ENCODE results near the gene GPR87. TPM values are rescaled to one million over a fixed set of nuclear protein-coding genes. Genes with fewer than 3 reads are reported as not detected.

The GPR87 gene
- total RNA-seq, 1 donor from 2014 or later: not detected

DNA sequence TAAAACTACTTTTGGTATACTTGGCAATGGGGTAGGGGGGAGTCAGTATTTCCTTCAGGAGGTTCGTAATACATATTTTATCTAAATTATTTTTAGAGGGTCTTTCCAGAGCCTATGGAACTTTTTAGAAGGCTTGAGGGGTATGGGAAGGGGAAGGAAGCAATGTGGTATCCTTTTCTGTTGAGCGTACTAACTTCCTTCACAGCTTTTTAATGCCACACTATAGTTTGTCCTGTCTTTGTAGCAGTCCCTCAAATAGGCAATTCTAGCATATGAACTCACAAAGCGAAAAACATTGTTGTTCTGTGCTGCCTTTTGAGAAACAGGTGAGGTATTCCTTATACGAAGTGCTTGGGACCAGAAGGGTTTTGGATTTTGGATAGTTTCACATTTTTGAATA lies 35.0 kb upstream of the GPR87 start:
- H3K4me3 Mint-ChIP-seq (ENCODE audit: unreplicated experiment): no peak overlapping the region

DNA sequence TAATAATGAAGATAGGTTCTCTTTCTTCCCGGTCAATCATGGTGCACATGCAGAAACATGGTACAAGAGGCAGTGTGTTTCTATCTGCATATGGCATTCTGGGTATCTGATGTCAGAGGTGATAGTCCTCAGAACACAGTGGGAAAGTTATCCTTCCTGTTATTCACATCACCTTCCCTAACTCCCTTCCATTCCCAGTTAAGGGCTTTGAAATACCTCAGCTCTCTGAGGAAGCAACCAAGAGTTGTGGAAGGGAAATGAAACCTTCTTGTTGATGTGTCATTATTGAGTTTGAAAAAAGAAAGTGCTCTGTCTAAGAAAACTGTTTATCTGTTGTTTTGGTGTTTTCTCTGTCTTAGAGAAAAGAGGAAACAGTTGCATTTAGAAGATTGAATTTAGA lies 34.6 kb upstream of the GPR87 start:
- TF ChIP-seq, protein P1, sequence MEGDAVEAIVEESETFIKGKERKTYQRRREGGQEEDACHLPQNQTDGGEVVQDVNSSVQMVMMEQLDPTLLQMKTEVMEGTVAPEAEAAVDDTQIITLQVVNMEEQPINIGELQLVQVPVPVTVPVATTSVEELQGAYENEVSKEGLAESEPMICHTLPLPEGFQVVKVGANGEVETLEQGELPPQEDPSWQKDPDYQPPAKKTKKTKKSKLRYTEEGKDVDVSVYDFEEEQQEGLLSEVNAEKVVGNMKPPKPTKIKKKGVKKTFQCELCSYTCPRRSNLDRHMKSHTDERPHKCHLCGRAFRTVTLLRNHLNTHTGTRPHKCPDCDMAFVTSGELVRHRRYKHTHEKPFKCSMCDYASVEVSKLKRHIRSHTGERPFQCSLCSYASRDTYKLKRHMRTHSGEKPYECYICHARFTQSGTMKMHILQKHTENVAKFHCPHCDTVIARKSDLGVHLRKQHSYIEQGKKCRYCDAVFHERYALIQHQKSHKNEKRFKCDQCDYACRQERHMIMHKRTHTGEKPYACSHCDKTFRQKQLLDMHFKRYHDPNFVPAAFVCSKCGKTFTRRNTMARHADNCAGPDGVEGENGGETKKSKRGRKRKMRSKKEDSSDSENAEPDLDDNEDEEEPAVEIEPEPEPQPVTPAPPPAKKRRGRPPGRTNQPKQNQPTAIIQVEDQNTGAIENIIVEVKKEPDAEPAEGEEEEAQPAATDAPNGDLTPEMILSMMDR (IDR thresholded peaks at IDR 0.05; ENCODE audit: partially characterized antibody, unreplicated experiment): no peak
- Mint-ChIP-seq H3K9me3 (ENCODE audit: unreplicated experiment) (peaks cover 2% of the 10 kb centered on the region), H3K36me3 (ENCODE audit: unreplicated experiment) (no peaks in the 10 kb centered on the region), H3K4me1 (ENCODE audit: low read depth, unreplicated experiment) (no peaks in the 10 kb centered on the region), H3K27me3 (ENCODE audit: unreplicated experiment) (no peaks in the 10 kb centered on the region), H3K27ac (ENCODE audit: unreplicated experiment) (no peak overlapping the region), H3K4me3 (ENCODE audit: unreplicated experiment) (no peak overlapping the region)
- DNase-seq: no peak

More for the DNA sequence above, 35.0 kb upstream of the GPR87 start:
- TF ChIP-seq, protein P1 (IDR thresholded peaks at IDR 0.05; ENCODE audit: partially characterized antibody, unreplicated experiment): no peak
- Mint-ChIP-seq H3K27ac (ENCODE audit: unreplicated experiment) (no peak overlapping the region), H3K27me3 (ENCODE audit: unreplicated experiment) (no peaks in the 10 kb centered on the region), H3K36me3 (ENCODE audit: unreplicated experiment) (no peaks in the 10 kb centered on the region), H3K4me1 (ENCODE audit: low read depth, unreplicated experiment) (no peaks in the 10 kb centered on the region), H3K9me3 (ENCODE audit: unreplicated experiment) (peaks cover 2% of the 10 kb centered on the region)
- no peak for DNase-seq

DNA sequence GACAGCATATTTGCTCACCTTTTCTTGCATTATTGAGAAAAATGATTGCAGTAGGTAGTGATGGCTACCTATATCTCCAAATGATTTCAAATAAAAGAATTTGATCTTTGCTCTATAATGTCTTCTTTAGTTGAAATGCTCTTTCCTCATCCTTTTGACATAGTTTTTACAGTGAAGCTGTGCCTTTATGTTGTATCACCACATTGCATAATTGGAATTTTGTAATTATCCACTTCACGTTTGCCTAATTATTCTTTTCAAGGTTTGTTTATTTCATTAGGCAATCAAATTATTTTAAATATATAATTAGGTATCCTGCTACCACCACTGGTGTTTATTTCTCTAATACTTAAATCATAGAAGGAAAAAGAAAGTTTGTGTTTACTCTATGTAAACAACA lies 34.0 kb upstream of the GPR87 start:
- TF ChIP-seq, protein P1 (IDR thresholded peaks at IDR 0.05; ENCODE audit: partially characterized antibody, unreplicated experiment): no peak
- Mint-ChIP-seq H3K4me1 (ENCODE audit: low read depth, unreplicated experiment) (no peaks in the 10 kb centered on the region), H3K9me3 (ENCODE audit: unreplicated experiment) (peaks cover 2% of the 10 kb centered on the region), H3K27me3 (ENCODE audit: unreplicated experiment) (no peaks in the 10 kb centered on the region), H3K36me3 (ENCODE audit: unreplicated experiment) (no peaks in the 10 kb centered on the region), H3K27ac (ENCODE audit: unreplicated experiment) (no peak overlapping the region), H3K4me3 (ENCODE audit: unreplicated experiment) (no peak overlapping the region)
- DNase-seq: no peak

DNA sequence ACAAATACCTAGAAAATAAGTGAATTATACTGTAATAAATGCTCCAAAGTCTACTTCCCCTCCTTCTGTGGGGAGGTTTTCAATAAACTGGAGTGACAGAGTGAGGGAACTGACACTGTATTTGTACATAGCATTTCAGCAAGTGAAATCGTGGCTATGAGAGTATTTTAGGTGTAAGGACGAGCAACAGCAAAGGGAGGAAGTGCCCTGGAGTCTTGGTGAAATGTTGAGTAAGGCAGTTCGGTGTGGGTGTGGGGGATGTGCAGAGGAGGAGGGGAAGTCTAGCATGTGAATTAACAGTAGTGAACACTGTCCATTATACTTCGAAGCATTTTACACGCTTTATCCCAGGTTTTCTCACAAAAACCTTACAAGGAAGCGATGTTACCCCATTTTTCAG lies 30.8 kb upstream of the GPR87 start:
- DNase-seq: no peak
- H3K27me3 Mint-ChIP-seq (ENCODE audit: unreplicated experiment): no peaks in the 10 kb centered on the region
- TF ChIP-seq, protein P1 (IDR thresholded peaks at IDR 0.05; ENCODE audit: partially characterized antibody, unreplicated experiment): no peak
- no peak overlapping the region for H3K4me3 Mint-ChIP-seq (ENCODE audit: unreplicated experiment)
- peaks cover 2% of the 10 kb centered on the region for H3K9me3 Mint-ChIP-seq (ENCODE audit: unreplicated experiment)
- H3K27ac Mint-ChIP-seq (ENCODE audit: unreplicated experiment): no peak overlapping the region
- no peaks in the 10 kb centered on the region for H3K36me3 Mint-ChIP-seq (ENCODE audit: unreplicated experiment)
- H3K4me1 Mint-ChIP-seq (ENCODE audit: low read depth, unreplicated experiment): no peaks in the 10 kb centered on the region

DNA sequence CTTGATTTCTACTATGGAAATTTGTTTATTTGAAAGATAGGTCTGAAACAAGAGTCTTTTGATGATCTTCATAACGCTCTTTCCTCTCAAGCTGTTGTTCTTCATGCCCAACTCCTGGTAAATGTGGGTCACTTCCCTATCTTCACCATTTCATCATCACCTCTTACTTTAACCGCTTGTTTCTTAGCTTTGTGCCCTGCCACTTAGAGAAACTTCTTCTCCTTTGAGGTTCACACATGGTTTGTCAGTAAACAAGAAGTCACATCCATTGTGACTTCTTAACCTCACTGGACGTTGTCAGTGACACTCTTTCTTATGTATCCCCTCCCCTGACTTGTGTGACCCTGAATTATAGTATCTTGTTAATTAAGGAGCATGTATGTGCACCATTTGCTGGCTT lies 29.7 kb upstream of the GPR87 start:
- TF ChIP-seq, protein P1 (IDR thresholded peaks at IDR 0.05; ENCODE audit: partially characterized antibody, unreplicated experiment): no peak
- Mint-ChIP-seq H3K4me1 (ENCODE audit: low read depth, unreplicated experiment) (no peaks in the 10 kb centered on the region), H3K4me3 (ENCODE audit: unreplicated experiment) (no peak overlapping the region), H3K27ac (ENCODE audit: unreplicated experiment) (no peak overlapping the region), H3K27me3 (ENCODE audit: unreplicated experiment) (no peaks in the 10 kb centered on the region), H3K9me3 (ENCODE audit: unreplicated experiment) (peaks cover 2% of the 10 kb centered on the region), H3K36me3 (ENCODE audit: unreplicated experiment) (no peaks in the 10 kb centered on the region)
- DNase-seq: no peak
